ENCODE data around the gene MANBA. TPM values are rescaled to one million over a fixed set of nuclear protein-coding genes. Genes with fewer than 3 reads are reported as not detected.

MANBA gene
- polyA plus RNA-seq, 2 of the 4 experiments (the other 2 are of a cell fraction) = 9.3 to 10.4 TPM

GRCh38 chr4:102757681-102758080 lies 3.1 kb downstream of the MANBA start (continued):
- TF ChIP-seq PBX3 (IDR thresholded peaks at IDR 0.05) (no peak), CHD2 (IDR thresholded peaks at IDR 0.05; ENCODE audit: low read length, partially characterized antibody) (no peak), REST (IDR thresholded peaks at IDR 0.05) (no peak), MAFK (IDR thresholded peaks at IDR 0.05; ENCODE audit: partially characterized antibody) (no peak), ZC3H11A (IDR thresholded peaks at IDR 0.05) (no peak), JUNB (IDR thresholded peaks at IDR 0.05) (no peak)

GRCh38 chr4:102754044-102754443 lies 6.7 kb downstream of the MANBA start:
- WGBS (ENCODE audit: missing lambda C conversion rate) = 49% methylated on average over 2 of the region's 2 CpGs
- H3K4me2 ChIP-seq = no peak overlapping the region
- no peak overlapping the region for H3K4me3 ChIP-seq
- ChIA-PET CTCF (no interaction called here), POLR2A (no interaction called here)
- H3K27ac ChIP-seq = no peak overlapping the region
- H3K9me3 ChIP-seq = no peaks in the 10 kb centered on the region
- H3K4me1 ChIP-seq = peaks cover 4% of the 10 kb centered on the region; the same call in 1 of the 3 replicates
- FAIRE-seq (no peak), ATAC-seq (no peak), DNase-seq (ENCODE audit: low read depth in 1 of 2, low spot score in 1 of 2) (no peak)
- TF ChIP-seq RNF2 (IDR thresholded peaks at IDR 0.05; ENCODE audit: borderline replicate concordance, low read depth) (no peak), POLR2A (IDR thresholded peaks at IDR 0.05; ENCODE audit: low read length) (no peak), REST (IDR thresholded peaks at IDR 0.05) (no peak), TFCP2L1 (CRISPR knock-in tag; IDR thresholded peaks at IDR 0.05) (no peak), RCOR1 (IDR thresholded peaks at IDR 0.05; ENCODE audit: low read depth, low read length) (no peak), FOXS1 (CRISPR knock-in tag; IDR thresholded peaks at IDR 0.05) (no peak), BHLHE40 (IDR thresholded peaks at IDR 0.05; ENCODE audit: low read depth, low read length) (no peak), HOXA7 (CRISPR knock-in tag; IDR thresholded peaks at IDR 0.05) (no peak), EHMT2 (IDR thresholded peaks at IDR 0.05; ENCODE audit: low read depth) (no peak)

GRCh38 chr4:102751941-102752340 lies 8.8 kb downstream of the MANBA start:
- ChIA-PET POLR2A (no interaction called here), CTCF (no interaction called here)
- no peak overlapping the region for H3K4me2 ChIP-seq
- DNase-seq (ENCODE audit: low read depth in 1 of 2, low spot score in 1 of 2) (no peak), ATAC-seq (no peak), FAIRE-seq (no peak)
- H3K9me3 ChIP-seq = no peaks in the 10 kb centered on the region
- H3K4me1 ChIP-seq = no peaks in the 10 kb centered on the region
- no peak overlapping the region for H3K27ac ChIP-seq
- no peak overlapping the region for H3K4me3 ChIP-seq
- 87% methylated on average over 4 of the region's 4 CpGs for WGBS (ENCODE audit: missing lambda C conversion rate)
- TF ChIP-seq CHD2 (IDR thresholded peaks at IDR 0.05; ENCODE audit: low read length, partially characterized antibody) = no peak
- TF ChIP-seq RARB (CRISPR knock-in tag; IDR thresholded peaks at IDR 0.05) = no peak
- no peak for TF ChIP-seq CTCF (IDR thresholded peaks at IDR 0.05)
- no peak for TF ChIP-seq MAFK (IDR thresholded peaks at IDR 0.05; ENCODE audit: partially characterized antibody)
- TF ChIP-seq RAD21 (conservative IDR thresholded peaks at IDR 0.05 in 1 of 2, IDR thresholded peaks at IDR 0.05 in 1 of 2) = no peak
- TF ChIP-seq MYC (IDR thresholded peaks at IDR 0.05; ENCODE audit: borderline replicate concordance, low read length) = no peak
- TF ChIP-seq NFE2L2 (conservative IDR thresholded peaks at IDR 0.05; ENCODE audit: low read length) = no peak
- TF ChIP-seq CBX8 (IDR thresholded peaks at IDR 0.05) = no peak
- TF ChIP-seq EP300 (IDR thresholded peaks at IDR 0.05) = no peak
- no peak for TF ChIP-seq EHF (CRISPR knock-in tag; IDR thresholded peaks at IDR 0.05)
- no peak for TF ChIP-seq HMGXB4 (CRISPR knock-in tag; IDR thresholded peaks at IDR 0.05; ENCODE audit: borderline replicate concordance)
- TF ChIP-seq POLR2A (IDR thresholded peaks at IDR 0.05; ENCODE audit: low read length) = no peak
- no peak for TF ChIP-seq HES2 (IDR thresholded peaks at IDR 0.05)

Data from A549 (cell line).